Lower lobe of right lung (tissue), 2 donors: ENCODE measurements around the gene SH2D6. TPM values are rescaled to one million over a fixed set of nuclear protein-coding genes. Genes with fewer than 3 reads are reported as not detected.

Experiments
- ATAC-seq, 2 donors: fragments of 200-7000 bp; cut with Tn5 transposase; one replicate each; pipeline ENCODE4 v1.9.1; 2020 to 2022; ENCODE audit warnings: mild to moderate bottlenecking in 2 of 2, moderate library complexity in 2 of 2
- DNase-seq: peaks from one replicate; pipeline ENCODE4 v3.0.0-alpha.2; 2020
- H3K27ac ChIP-seq: fragments of 200-600 bp; one replicate; pipeline ENCODE4 v1.8.0; 2022
- H3K27me3 ChIP-seq: fragments of 200-600 bp; one replicate; pipeline ENCODE4 v1.8.0; 2022; ENCODE audit warnings: low read depth
- H3K36me3 ChIP-seq: fragments of 200-600 bp; one replicate; pipeline ENCODE4 v1.8.0; 2022; ENCODE audit warnings: mild to moderate bottlenecking
- H3K4me1 ChIP-seq: fragments of 200-600 bp; one replicate; pipeline ENCODE4 v1.8.0; 2022
- H3K4me3 ChIP-seq: fragments of 200-600 bp; one replicate; pipeline ENCODE4 v1.8.0; 2022; ENCODE audit warnings: mild to moderate bottlenecking
- H3K9me3 ChIP-seq: fragments of 200-600 bp; one replicate; pipeline ENCODE4 v1.8.0; 2022
- intact Hi-C: fragments of 100-400 bp; cut with DNase I; formaldehyde crosslinking; loops from one replicate; pipeline ENCODE4 v1.11.0; 2022
- total RNA-seq: library from RNA; stranded (reverse); fragmentation: NEBNext Ultra II Directional; extraction: Animal tissue kit (Norgen Biotek cat#: 25700); gene quantifications from one replicate; pipeline ENCODE4 v1.2.1, GENCODE V29; 2021
- TF ChIP-seq, protein P1 (sequence below): fragments of 200-600 bp; IDR thresholded peaks from one replicate; pipeline ENCODE4 v1.8.0; 2022; ENCODE audit warnings: antibody characterized with exemption, mild to moderate bottlenecking
- donor health status: DM: no; HTN: yes; CAD: no; lungs with severe emphysema.

Gene SH2D6
- total RNA-seq, 1 donor from 2014 or later: 0.97 TPM

DNA sequence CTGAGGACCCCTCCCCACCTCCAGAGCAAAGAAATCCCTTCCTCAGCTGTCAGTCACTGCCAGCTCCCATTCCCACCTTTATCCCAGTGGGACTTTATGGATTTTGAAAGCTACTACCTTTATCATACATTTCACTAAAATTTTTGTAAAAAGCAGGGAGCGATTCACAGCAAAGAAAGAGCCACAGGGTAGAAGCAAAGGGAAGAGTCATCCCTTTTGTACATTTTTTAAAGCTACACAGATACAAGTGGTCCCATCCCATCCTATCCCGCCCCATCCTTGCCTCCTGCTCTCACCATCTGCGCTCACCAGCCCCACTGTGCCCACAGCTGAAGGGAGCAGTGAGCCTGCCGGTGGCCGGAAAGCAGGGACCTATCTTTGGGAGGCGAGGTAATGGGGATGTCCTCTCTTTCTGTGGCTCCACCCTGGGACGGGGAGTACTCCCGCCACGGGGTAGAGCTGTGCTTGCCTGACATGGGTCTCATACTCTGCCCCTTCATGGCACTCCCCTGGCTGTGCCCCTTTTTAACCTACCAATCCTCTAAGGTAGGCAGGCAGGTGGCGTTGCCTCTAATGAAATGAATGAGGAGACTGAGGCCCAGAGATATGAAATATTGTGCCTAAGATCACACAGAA, 13.2 kb downstream of the SH2D6 start:
- intact Hi-C loops: no loop called here
- peaks cover 36% of the 10 kb centered on the region for H3K4me1 ChIP-seq
- no peaks in the 10 kb centered on the region for H3K9me3 ChIP-seq
- H3K36me3 ChIP-seq: no peaks in the 10 kb centered on the region
- no peaks in the 10 kb centered on the region for H3K27me3 ChIP-seq
- DNase-seq: no peak
- no peak for ATAC-seq
- no peak overlapping the region for H3K4me3 ChIP-seq
- TF ChIP-seq, protein P1, sequence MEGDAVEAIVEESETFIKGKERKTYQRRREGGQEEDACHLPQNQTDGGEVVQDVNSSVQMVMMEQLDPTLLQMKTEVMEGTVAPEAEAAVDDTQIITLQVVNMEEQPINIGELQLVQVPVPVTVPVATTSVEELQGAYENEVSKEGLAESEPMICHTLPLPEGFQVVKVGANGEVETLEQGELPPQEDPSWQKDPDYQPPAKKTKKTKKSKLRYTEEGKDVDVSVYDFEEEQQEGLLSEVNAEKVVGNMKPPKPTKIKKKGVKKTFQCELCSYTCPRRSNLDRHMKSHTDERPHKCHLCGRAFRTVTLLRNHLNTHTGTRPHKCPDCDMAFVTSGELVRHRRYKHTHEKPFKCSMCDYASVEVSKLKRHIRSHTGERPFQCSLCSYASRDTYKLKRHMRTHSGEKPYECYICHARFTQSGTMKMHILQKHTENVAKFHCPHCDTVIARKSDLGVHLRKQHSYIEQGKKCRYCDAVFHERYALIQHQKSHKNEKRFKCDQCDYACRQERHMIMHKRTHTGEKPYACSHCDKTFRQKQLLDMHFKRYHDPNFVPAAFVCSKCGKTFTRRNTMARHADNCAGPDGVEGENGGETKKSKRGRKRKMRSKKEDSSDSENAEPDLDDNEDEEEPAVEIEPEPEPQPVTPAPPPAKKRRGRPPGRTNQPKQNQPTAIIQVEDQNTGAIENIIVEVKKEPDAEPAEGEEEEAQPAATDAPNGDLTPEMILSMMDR: no peak
- H3K27ac ChIP-seq: no peak overlapping the region

DNA sequence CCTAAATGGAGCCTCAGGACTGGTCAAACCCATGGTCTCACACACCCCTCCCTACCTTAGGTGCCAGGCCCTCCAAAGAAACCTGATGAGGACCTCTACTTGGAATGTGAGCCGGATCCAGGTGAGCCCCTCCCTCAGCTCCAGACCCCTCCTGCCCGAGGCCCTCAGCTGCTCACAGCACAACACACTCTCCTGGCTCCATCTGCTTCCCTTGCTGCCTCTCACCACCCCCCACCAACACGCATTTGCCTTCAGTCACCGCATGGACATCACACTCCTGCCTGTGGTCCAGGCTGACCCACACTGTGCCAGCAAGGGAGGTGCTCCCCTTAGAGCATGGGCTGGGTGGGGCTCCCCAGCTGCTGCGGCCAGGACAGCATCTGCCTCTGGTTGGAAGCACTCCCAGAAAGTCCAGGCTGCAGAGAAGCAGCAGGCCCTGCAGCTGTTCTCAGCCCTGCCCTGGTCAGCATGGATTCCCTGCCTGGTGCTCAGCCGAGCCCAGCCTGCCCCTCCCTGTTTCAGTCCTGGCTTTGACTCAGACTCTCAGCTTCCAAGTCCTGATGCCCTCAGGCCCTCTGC, 15.1 kb downstream of the SH2D6 start:
- DNase-seq (peak; percentile 70), ATAC-seq (peak; percentile 30 to 41)
- intact Hi-C loops: no loop called here
- Histone ChIP-seq H3K36me3 (no peaks in the 10 kb centered on the region), H3K4me1 (peaks cover 45% of the 10 kb centered on the region), H3K4me3 (no peak overlapping the region), H3K9me3 (no peaks in the 10 kb centered on the region), H3K27me3 (no peaks in the 10 kb centered on the region), H3K27ac (peak overlapping the region; percentile 19)
- TF ChIP-seq, protein P1: no peak

DNA sequence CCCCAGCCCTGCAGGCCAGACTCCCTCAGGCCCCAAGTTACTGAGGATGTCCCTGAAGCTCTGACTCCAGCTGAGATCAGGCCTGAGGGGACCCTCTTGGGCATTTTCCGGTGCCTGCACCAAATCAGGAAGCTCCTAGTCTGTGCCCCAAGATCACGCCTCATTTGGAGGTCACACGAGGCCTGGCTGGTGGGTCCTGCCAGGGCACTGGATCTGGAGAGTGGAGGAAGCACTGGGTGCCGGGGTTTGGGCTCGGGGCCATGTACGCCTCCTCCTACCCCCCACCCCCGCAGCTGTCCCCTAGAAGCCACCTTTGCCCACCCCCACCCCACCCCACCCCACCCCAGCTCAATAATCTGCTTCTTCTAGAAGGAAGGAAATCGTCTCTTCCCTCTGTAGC, 16.2 kb downstream of the SH2D6 start:
- H3K27me3 ChIP-seq: no peaks in the 10 kb centered on the region
- no peak overlapping the region for H3K27ac ChIP-seq
- intact Hi-C loops: no loop called here
- TF ChIP-seq, protein P1: no peak
- H3K36me3 ChIP-seq: no peaks in the 10 kb centered on the region
- H3K4me3 ChIP-seq: no peak overlapping the region
- ATAC-seq (no peak), DNase-seq (no peak)
- H3K9me3 ChIP-seq: no peaks in the 10 kb centered on the region
- H3K4me1 ChIP-seq: peaks cover 48% of the 10 kb centered on the region

DNA sequence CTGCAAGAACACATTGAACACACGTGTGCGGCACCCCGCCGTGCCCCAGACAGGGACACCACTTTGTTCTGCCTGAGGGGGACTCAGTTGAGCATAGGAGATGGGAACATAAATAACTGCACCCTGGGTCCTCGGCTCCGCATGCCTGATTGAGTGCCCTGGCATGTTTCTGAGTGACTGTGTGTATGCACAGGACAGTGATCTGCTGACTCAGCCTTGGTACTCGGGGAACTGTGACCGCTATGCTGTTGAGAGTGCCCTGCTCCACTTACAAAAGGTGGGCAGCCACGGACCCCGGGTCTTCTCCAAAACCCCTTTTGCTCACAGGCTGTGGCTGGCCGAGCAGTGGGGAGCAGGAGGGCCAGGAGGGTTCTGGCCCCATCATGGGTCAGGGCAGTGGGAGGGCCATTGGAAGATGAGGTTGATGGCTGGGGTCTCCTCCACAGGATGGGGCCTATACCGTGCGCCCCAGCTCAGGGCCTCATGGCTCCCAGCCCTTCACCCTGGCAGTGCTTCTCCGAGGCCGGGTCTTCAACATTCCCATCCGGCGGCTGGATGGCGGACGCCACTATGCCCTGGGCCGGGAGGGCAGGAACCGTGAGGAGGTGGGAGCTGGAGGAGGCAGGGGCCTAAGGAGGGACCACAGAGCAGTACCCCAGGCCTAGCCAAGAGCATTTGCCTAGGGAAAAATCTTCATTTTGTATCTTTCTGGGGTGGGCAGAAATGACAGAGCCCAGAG, 16.9 kb downstream of the SH2D6 start:
- no peaks in the 10 kb centered on the region for H3K9me3 ChIP-seq
- intact Hi-C loops: no loop called here
- no peak for DNase-seq
- H3K4me1 ChIP-seq: peaks cover 48% of the 10 kb centered on the region
- peak overlapping the region; percentile 11 for H3K27ac ChIP-seq
- no peaks in the 10 kb centered on the region for H3K36me3 ChIP-seq
- no peak overlapping the region for H3K4me3 ChIP-seq
- H3K27me3 ChIP-seq: no peaks in the 10 kb centered on the region
- TF ChIP-seq, protein P1: no peak
- ATAC-seq: peak in 1 of 2 donors; percentile 12

DNA sequence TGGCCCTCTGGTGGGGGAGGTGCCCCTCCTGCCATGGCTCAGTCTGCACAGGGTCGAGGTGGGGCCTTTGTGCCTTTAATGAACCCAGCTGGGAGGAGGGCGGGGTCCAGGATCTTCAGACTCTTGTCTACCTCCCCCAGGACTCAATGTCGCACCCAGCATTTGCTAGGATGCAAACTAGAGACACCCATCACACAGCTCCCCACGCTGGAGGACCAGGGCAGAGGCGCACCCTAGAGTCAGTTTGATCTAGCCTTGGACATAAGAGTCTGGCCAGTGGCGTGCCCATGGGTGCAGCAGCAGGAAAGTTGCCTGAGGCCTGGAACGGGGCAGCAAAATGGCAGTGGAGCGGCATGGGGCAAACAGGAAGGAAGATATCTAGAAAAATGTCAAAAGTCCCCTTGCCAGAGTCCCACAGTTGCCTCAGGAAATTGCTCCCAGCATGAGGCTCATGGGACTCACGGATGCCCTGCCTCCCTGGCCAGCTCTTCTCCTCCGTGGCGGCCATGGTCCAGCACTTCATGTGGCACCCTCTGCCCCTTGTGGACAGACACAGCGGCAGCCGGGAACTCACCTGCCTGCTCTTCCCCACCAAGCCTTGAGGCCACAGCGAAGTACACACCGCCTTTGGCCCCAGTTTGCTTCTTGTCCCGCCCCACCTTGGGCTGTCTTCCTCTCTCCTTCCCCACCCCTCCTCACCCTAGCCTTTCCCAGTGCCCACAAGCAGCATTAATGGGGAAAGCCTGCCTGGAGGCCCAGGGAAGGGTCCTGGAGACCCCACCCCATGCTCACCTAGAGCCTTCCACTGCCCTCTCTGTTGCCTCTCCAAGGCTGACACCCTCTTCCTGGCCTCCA, 17.7 kb downstream of the SH2D6 start:
- DNase-seq (no peak), ATAC-seq (no peak)
- H3K9me3 ChIP-seq: no peaks in the 10 kb centered on the region
- intact Hi-C loops: no loop called here
- H3K4me1 ChIP-seq: peaks cover 48% of the 10 kb centered on the region
- TF ChIP-seq, protein P1: no peak
- H3K4me3 ChIP-seq: no peak overlapping the region
- no peaks in the 10 kb centered on the region for H3K36me3 ChIP-seq
- no peaks in the 10 kb centered on the region for H3K27me3 ChIP-seq
- peak overlapping the region; percentile 94 for H3K27ac ChIP-seq
